Fibroblast of the aortic adventitia (primary cell): ENCODE results near the gene ASGR2. TPM values are rescaled to one million over a fixed set of nuclear protein-coding genes. Genes with fewer than 3 reads are reported as not detected.

Experiments used
- DNase-seq: peaks from one replicate; pipeline ENCODE4 v3.0.0-alpha.2; 2010; ENCODE audit warnings: low read depth
- H3K4me3 ChIP-seq: 2 replicates; pipeline ENCODE4 v1.5.1; 2011; ENCODE audit warnings: low read depth, mild to moderate bottlenecking, control low read depth, low read length, moderate library complexity
- CTCF ChIP-seq: IDR thresholded peaks from 2 replicates; pipeline ENCODE4 v1.5.1; 2011; ENCODE audit warnings: mild to moderate bottlenecking, low read length, control low read depth, inconsistent platforms; ENCODE audit not compliant: insufficient read depth
- total RNA-seq: library from RNA; depleted of rRNA; stranded (reverse); fragments of >200 nt; gene quantifications from 2 replicates; pipeline ENCODE4 v1.2.3, GENCODE V29; 2012; ENCODE audit warnings: low replicate concordance

The ASGR2 gene
- total RNA-seq, 1 donor: not detected

- no peak overlapping the region for H3K4me3 ChIP-seq
- DNase-seq: no peak
- TF ChIP-seq CTCF: no peak
Measured at GRCh38 chr17:7113273-7114071, 1.1 kb downstream of the ASGR2 start.

- no peak for DNase-seq
- no peak for TF ChIP-seq CTCF
- H3K4me3 ChIP-seq: no peak overlapping the region
Measured at GRCh38 chr17:7112510-7113108, 2.0 kb downstream of the ASGR2 start.

- DNase-seq: no peak
- no peak for TF ChIP-seq CTCF
- no peak overlapping the region for H3K4me3 ChIP-seq
Measured at GRCh38 chr17:7111784-7112509, 2.7 kb downstream of the ASGR2 start.

- no peak for DNase-seq
- no peak overlapping the region for H3K4me3 ChIP-seq
- TF ChIP-seq CTCF: no peak
Measured at GRCh38 chr17:7110617-7111306, 3.9 kb downstream of the ASGR2 start.

- TF ChIP-seq CTCF: no peak
- no peak for DNase-seq
- H3K4me3 ChIP-seq: no peak overlapping the region
Measured at GRCh38 chr17:7109461-7110322, 4.9 kb downstream of the ASGR2 start.

GRCh38 chr17:7108981-7109380 lies 5.6 kb downstream of the ASGR2 start:
- no peak overlapping the region for H3K4me3 ChIP-seq
- TF ChIP-seq CTCF: no peak
- DNase-seq: no peak
